GM18861 (cell line): Measurements from ENCODE around the gene PCYT1B.

Experiments
- ATAC-seq: cut with Tn5 transposase; IDR thresholded peaks from one replicate; pipeline ENCODE4 v1.9.1; 2021; ENCODE audit not compliant: unreplicated experiment

PCYT1B gene

DNA sequence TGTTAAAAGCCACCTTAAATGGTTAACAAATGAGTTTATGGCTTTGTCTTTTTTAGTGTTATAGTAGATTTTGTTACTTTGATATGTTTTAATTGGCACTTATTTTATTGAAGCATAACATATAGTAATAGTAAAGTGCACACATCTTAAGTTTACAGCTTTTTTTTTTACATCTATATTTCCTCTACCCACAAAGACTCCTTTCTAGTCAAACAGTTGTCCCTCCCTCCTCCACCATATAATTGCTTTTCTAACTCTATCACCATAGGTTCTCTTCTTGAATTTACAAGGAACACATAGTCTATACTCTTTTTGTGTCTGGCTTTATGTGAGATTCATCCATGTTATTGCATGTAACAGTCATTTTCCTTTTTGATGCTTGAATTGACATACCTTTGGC, 110.6 kb downstream of the PCYT1B start:
- ATAC-seq: no peak

- ATAC-seq: no peak
Measured at GRCh38 chrX:24528605-24529004, 118.5 kb downstream of the PCYT1B start.

GRCh38 chrX:24526616-24527015, 120.5 kb downstream of the PCYT1B start:
- ATAC-seq: no peak

DNA sequence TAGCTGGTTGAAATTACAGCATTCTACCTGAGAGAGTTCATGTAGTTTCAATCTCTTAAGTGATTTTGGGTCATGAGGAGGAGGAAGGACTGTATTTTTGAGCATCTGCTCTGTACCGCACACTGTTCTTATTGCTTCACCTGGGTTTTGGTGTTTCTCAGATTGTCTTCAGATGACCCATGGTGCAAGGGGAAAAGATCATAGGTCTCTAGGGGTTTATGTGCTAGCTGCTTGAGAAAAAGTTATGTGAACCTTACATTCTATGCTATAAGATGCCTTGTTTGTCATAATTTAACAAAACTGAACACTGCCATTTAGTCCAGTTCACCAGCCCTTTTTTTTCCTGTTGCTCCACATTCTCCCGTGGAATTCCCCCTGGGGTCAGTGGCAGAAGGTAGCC, 121.7 kb downstream of the PCYT1B start:
- ATAC-seq: no peak

DNA sequence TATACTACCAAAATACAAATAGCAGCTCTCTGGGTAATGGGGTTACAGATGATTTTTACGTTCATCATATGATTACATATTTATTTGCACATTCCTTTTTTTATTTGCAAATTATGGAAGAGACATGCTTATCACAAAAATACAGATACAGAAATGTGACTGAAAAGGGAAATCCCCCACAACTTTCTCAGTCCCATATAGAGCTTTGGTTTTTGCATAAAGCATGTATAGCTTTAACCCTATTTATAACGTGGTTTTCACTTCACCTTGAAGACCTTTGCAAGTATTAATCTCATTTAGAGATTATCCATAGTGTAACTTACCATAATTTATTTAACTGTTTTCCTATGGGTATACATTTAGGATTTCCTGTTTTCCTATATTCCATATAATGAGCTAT, 126.7 kb downstream of the PCYT1B start:
- no peak for ATAC-seq

DNA sequence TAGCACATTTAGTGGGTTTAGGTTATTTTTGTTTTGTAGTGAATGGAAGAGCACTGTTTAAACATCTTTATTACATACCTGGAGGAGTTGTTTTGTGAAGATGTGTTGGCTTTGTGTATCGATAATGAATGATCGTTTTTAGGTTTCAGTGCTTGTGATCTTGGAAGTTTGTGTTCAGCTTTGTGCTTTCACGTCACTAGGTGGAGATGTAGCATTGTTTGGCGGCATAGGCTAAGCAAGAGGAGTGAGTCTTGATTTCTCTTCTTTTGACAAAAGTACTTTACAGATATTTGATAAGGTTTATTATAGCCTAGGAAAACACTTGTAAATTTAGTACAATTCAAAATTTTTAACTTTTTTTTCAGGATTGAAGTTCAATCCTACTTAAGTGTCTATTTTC, 131.7 kb downstream of the PCYT1B start:
- no peak for ATAC-seq

DNA sequence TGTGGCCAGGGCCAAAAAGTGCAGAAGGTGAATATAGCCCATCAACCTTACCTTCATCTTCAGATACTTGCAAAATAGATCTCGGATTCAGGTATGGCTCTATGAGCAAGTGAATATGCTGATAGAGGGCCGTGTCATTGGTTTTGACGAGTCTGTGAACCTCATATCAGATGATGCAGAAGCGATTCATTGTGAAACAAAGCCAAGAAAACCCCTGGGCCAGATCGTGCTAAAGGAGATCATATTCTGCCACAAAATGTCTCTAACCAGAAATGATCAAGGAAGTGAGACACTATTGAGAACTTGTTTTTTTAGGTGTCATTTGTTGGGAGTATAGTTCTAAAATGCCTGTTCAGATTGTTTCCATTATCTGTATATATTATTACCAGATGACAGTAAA, 133.7 kb downstream of the PCYT1B start:
- ATAC-seq: peak; percentile 95

DNA sequence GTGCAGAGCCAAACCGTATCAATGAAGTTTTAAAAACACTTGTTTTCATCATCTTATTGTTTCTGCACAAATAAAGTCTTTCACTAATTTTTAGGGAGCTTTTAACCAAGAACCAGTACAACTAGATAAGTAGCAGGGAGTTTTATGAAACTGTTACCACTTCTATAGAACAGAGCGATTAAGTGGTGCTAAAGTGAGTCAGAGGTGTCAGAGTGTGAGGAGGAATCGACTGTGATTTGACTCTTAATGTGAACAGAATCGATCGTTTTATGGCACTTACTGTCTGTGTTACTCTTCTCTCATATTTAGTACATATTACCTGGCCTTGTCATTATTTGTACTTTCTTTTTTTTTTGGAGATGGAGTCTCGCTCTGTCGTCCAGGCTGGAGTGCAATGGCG, 138.8 kb downstream of the PCYT1B start:
- no peak for ATAC-seq
